Measurements from ENCODE around the gene TMEM204.

Gene TMEM204

GRCh38 chr16:1492923-1493745 is 40.3 kb upstream of the TMEM204 start, which contains the start of gene TELO2:
TELO2 (plus strand) TSS chr16:1493360; CDS start chr16:1494282, 922 bp downstream.
- Histone ChIP-seq H3K27ac (ENCODE audit: low read depth, low read length, severe bottlenecking) (peak within 1 kb of the TSS; percentile 86), H3K4me3 (ENCODE audit: extremely low read depth, insufficient read depth, low read length, poor library complexity, severe bottlenecking) (peak within 1 kb of the TSS; percentile 76), H3K4me1 (ENCODE audit: control insufficient read depth, insufficient read depth, low read length, poor library complexity, severe bottlenecking) (peaks cover 8% of the 10 kb centered on the region), H3K36me3 (ENCODE audit: control insufficient read depth, insufficient read depth, low read length) (peaks cover 31% of the 10 kb centered on the region), H3K9me3 (ENCODE audit: control insufficient read depth, low read length) (no peaks in the 10 kb centered on the region)
- WGBS, 2 experiments (ENCODE audit: insufficient coverage in 2 of 2), result 2 to 3% methylated on average over 63 to 68 of the region's 89 CpGs

GRCh38 chr16:1493746-1494094 is 39.7 kb upstream of the TMEM204 start:
- 0 to 2% methylated on average over 26 to 28 of the region's 30 CpGs for WGBS, 2 experiments (ENCODE audit: insufficient coverage in 2 of 2)
- peaks cover 37% of the 10 kb centered on the region for H3K36me3 ChIP-seq (ENCODE audit: control insufficient read depth, insufficient read depth, low read length)
- H3K4me1 ChIP-seq (ENCODE audit: control insufficient read depth, insufficient read depth, low read length, poor library complexity, severe bottlenecking), result peaks cover 8% of the 10 kb centered on the region
- H3K27ac ChIP-seq (ENCODE audit: low read depth, low read length, severe bottlenecking), result no peak overlapping the region
- H3K4me3 ChIP-seq (ENCODE audit: extremely low read depth, insufficient read depth, low read length, poor library complexity, severe bottlenecking), result peak overlapping the region; percentile 76
- no peaks in the 10 kb centered on the region for H3K9me3 ChIP-seq (ENCODE audit: control insufficient read depth, low read length)

GRCh38 chr16:1494129-1494640 is 39.3 kb upstream of the TMEM204 start:
- WGBS, 2 experiments (ENCODE audit: insufficient coverage in 2 of 2), result 47 to 51% methylated on average over 22 of the region's 25 CpGs
- peak overlapping the region; percentile 76 for H3K4me3 ChIP-seq (ENCODE audit: extremely low read depth, insufficient read depth, low read length, poor library complexity, severe bottlenecking)
- no peak overlapping the region for H3K27ac ChIP-seq (ENCODE audit: low read depth, low read length, severe bottlenecking)
- no peaks in the 10 kb centered on the region for H3K9me3 ChIP-seq (ENCODE audit: control insufficient read depth, low read length)
- peaks cover 8% of the 10 kb centered on the region for H3K4me1 ChIP-seq (ENCODE audit: control insufficient read depth, insufficient read depth, low read length, poor library complexity, severe bottlenecking)
- peaks cover 42% of the 10 kb centered on the region for H3K36me3 ChIP-seq (ENCODE audit: control insufficient read depth, insufficient read depth, low read length)

GRCh38 chr16:1494711-1495110 is 38.8 kb upstream of the TMEM204 start:
- no peaks in the 10 kb centered on the region for H3K9me3 ChIP-seq (ENCODE audit: control insufficient read depth, low read length)
- H3K4me3 ChIP-seq (ENCODE audit: extremely low read depth, insufficient read depth, low read length, poor library complexity, severe bottlenecking), result peak overlapping the region; percentile 76
- no peak overlapping the region for H3K27ac ChIP-seq (ENCODE audit: low read depth, low read length, severe bottlenecking)
- WGBS, 2 experiments (ENCODE audit: insufficient coverage in 2 of 2), result 96 to 97% methylated on average over 10 to 13 of the region's 13 CpGs
- peaks cover 8% of the 10 kb centered on the region for H3K4me1 ChIP-seq (ENCODE audit: control insufficient read depth, insufficient read depth, low read length, poor library complexity, severe bottlenecking)
- H3K36me3 ChIP-seq (ENCODE audit: control insufficient read depth, insufficient read depth, low read length), result peaks cover 42% of the 10 kb centered on the region

GRCh38 chr16:1495211-1495888 is 38.1 kb upstream of the TMEM204 start:
- H3K4me1 ChIP-seq (ENCODE audit: control insufficient read depth, insufficient read depth, low read length, poor library complexity, severe bottlenecking), result peaks cover 8% of the 10 kb centered on the region
- H3K27ac ChIP-seq (ENCODE audit: low read depth, low read length, severe bottlenecking), result no peak overlapping the region
- H3K4me3 ChIP-seq (ENCODE audit: extremely low read depth, insufficient read depth, low read length, poor library complexity, severe bottlenecking), result no peak overlapping the region
- peaks cover 47% of the 10 kb centered on the region for H3K36me3 ChIP-seq (ENCODE audit: control insufficient read depth, insufficient read depth, low read length)
- H3K9me3 ChIP-seq (ENCODE audit: control insufficient read depth, low read length), result no peaks in the 10 kb centered on the region
- WGBS, 2 experiments (ENCODE audit: insufficient coverage in 2 of 2), result 95 to 96% methylated on average over 29 to 39 of the region's 39 CpGs

- peaks cover 52% of the 10 kb centered on the region for H3K36me3 ChIP-seq (ENCODE audit: control insufficient read depth, insufficient read depth, low read length)
- 92 to 97% methylated on average over 25 of the region's 25 CpGs for WGBS, 2 experiments (ENCODE audit: insufficient coverage in 2 of 2)
Measured at GRCh38 chr16:1495889-1496262, 37.6 kb upstream of the TMEM204 start.

GRCh38 chr16:1496464-1496863 is 37.0 kb upstream of the TMEM204 start:
- peaks cover 8% of the 10 kb centered on the region for H3K4me1 ChIP-seq (ENCODE audit: control insufficient read depth, insufficient read depth, low read length, poor library complexity, severe bottlenecking)
- H3K36me3 ChIP-seq (ENCODE audit: control insufficient read depth, insufficient read depth, low read length), result peaks cover 57% of the 10 kb centered on the region
- WGBS, 2 experiments (ENCODE audit: insufficient coverage in 2 of 2), result 94 to 96% methylated on average over 20 to 22 of the region's 25 CpGs
- H3K4me3 ChIP-seq (ENCODE audit: extremely low read depth, insufficient read depth, low read length, poor library complexity, severe bottlenecking), result no peak overlapping the region
- H3K27ac ChIP-seq (ENCODE audit: low read depth, low read length, severe bottlenecking), result no peak overlapping the region
- H3K9me3 ChIP-seq (ENCODE audit: control insufficient read depth, low read length), result no peaks in the 10 kb centered on the region

More at GRCh38 chr16:1495889-1496262, 37.6 kb upstream of the TMEM204 start:
- Histone ChIP-seq H3K4me1 (ENCODE audit: control insufficient read depth, insufficient read depth, low read length, poor library complexity, severe bottlenecking) (peaks cover 8% of the 10 kb centered on the region), H3K27ac (ENCODE audit: low read depth, low read length, severe bottlenecking) (no peak overlapping the region), H3K9me3 (ENCODE audit: control insufficient read depth, low read length) (no peaks in the 10 kb centered on the region), H3K4me3 (ENCODE audit: extremely low read depth, insufficient read depth, low read length, poor library complexity, severe bottlenecking) (no peak overlapping the region)

GRCh38 chr16:1497014-1497598 is 36.4 kb upstream of the TMEM204 start:
- 91 to 93% methylated on average over 21 of the region's 21 CpGs for WGBS, 2 experiments (ENCODE audit: insufficient coverage in 2 of 2)
- Histone ChIP-seq H3K27ac (ENCODE audit: low read depth, low read length, severe bottlenecking) (no peak overlapping the region), H3K36me3 (ENCODE audit: control insufficient read depth, insufficient read depth, low read length) (peaks cover 63% of the 10 kb centered on the region), H3K4me3 (ENCODE audit: extremely low read depth, insufficient read depth, low read length, poor library complexity, severe bottlenecking) (no peak overlapping the region), H3K9me3 (ENCODE audit: control insufficient read depth, low read length) (no peaks in the 10 kb centered on the region), H3K4me1 (ENCODE audit: control insufficient read depth, insufficient read depth, low read length, poor library complexity, severe bottlenecking) (peaks cover 8% of the 10 kb centered on the region)

- H3K27ac ChIP-seq (ENCODE audit: low read depth, low read length, severe bottlenecking), result no peak overlapping the region
- no peaks in the 10 kb centered on the region for H3K9me3 ChIP-seq (ENCODE audit: control insufficient read depth, low read length)
- no peak overlapping the region for H3K4me3 ChIP-seq (ENCODE audit: extremely low read depth, insufficient read depth, low read length, poor library complexity, severe bottlenecking)
- peaks cover 4% of the 10 kb centered on the region for H3K4me1 ChIP-seq (ENCODE audit: control insufficient read depth, insufficient read depth, low read length, poor library complexity, severe bottlenecking)
- WGBS, 2 experiments (ENCODE audit: insufficient coverage in 2 of 2), result 95 to 97% methylated on average over 28 to 30 of the region's 35 CpGs
- peaks cover 82% of the 10 kb centered on the region for H3K36me3 ChIP-seq (ENCODE audit: control insufficient read depth, insufficient read depth, low read length)
Measured at GRCh38 chr16:1498899-1499676, 34.4 kb upstream of the TMEM204 start.

Measured in mesodermal cell (in vitro differentiated cells).